HAP-1 (cell line): ENCODE measurements around the gene RNASEL.

Experiments used
- DNase-seq, 2 experiments: peaks; one replicate each; pipeline ENCODE4 v3.0.0-alpha.2; 2016 to 2020; ENCODE audit warnings: low spot score in 2 of 2
- H3K27me3 ChIP-seq: fragments of 250-450 bp; sonication (Bioruptor Pico); 2 replicates; pipeline ENCODE4 v1.5.1; 2020; ENCODE audit warnings: low read depth, mild to moderate bottlenecking, moderate library complexity
- H3K36me3 ChIP-seq: fragments of 250-450 bp; sonication (Bioruptor Pico); replicated peaks from 2 replicates; pipeline ENCODE4 v1.5.1; 2020; ENCODE audit warnings: mild to moderate bottlenecking
- H3K4me1 ChIP-seq: fragments of 250-450 bp; sonication (Bioruptor Pico); 2 replicates; pipeline ENCODE4 v1.5.1; 2020; ENCODE audit warnings: mild to moderate bottlenecking
- H3K4me3 ChIP-seq: fragments of 250-450 bp; sonication (Bioruptor Pico); 2 replicates; pipeline ENCODE4 v1.5.1; 2020; ENCODE audit warnings: mild to moderate bottlenecking, moderate library complexity
- H3K9me3 ChIP-seq: fragments of 250-450 bp; sonication (Bioruptor Pico); 2 replicates; pipeline ENCODE4 v1.5.1; 2020; ENCODE audit warnings: mild to moderate bottlenecking, moderate library complexity
- in situ Hi-C: fragments of 300-500 bp; cut with MboI; formaldehyde crosslinking; loops from 3 replicates; pipeline ENCODE4 v1.14.3; 2020; ENCODE audit warnings: low sequenced_read_pairs, inconsistent platforms, mixed read lengths

Gene RNASEL

GRCh38 chr1:182580736-182581135, 8.3 kb downstream of the RNASEL start:
- Histone ChIP-seq H3K4me3 (no peak overlapping the region), H3K36me3 (no peaks in the 10 kb centered on the region), H3K4me1 (no peaks in the 10 kb centered on the region), H3K9me3 (no peaks in the 10 kb centered on the region), H3K27me3 (no peaks in the 10 kb centered on the region)
- in situ Hi-C loops: no loop called here
- DNase-seq: no peak

- H3K4me3 ChIP-seq: no peak overlapping the region
- in situ Hi-C loops: no loop called here
- no peaks in the 10 kb centered on the region for H3K36me3 ChIP-seq
- H3K9me3 ChIP-seq: no peaks in the 10 kb centered on the region
- H3K4me1 ChIP-seq: no peaks in the 10 kb centered on the region
- DNase-seq: no peak
- H3K27me3 ChIP-seq: no peaks in the 10 kb centered on the region
Measured at GRCh38 chr1:182575540-182576149, 13.4 kb downstream of the RNASEL start.

DNA sequence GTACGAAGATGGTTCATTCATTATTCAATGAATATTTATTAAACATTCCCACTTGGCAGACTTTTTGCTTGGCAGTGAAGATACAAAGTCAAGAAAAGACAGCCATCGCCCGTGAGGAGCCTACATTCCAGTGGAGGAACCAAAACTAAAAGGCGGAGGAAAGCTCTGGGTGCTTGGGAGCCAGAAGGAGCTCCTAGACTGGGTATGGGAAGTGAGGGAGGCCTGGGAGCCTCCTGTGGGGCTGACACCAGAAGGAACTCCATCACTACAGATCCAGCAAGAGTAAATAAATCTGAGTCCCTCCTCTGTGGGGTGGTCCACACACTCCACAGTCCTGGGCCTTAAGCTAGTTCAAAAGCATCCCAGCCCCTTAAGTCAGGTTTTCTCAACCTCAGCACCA, 14.9 kb downstream of the RNASEL start:
- no peaks in the 10 kb centered on the region for H3K27me3 ChIP-seq
- H3K4me1 ChIP-seq: no peaks in the 10 kb centered on the region
- H3K9me3 ChIP-seq: no peaks in the 10 kb centered on the region
- no peak for DNase-seq
- H3K36me3 ChIP-seq: no peaks in the 10 kb centered on the region
- no peak overlapping the region for H3K4me3 ChIP-seq
- in situ Hi-C loops: no loop called here

DNA sequence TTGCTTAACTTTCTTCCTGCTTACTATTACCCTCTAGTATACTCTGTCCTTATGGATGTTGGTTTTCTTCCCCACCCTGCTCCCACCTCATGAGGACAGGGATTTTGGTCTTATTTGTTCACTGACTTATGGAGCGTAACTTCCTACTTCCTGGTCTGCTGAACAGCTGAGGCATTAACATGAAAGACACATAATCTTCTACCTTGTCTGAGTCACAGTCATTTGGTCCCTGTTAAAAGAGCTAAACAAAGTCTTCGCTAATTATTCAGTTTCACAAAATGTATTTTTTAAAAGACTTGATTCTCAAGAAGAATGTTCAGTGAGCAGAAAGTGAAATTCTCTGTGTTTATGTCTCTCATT, 18.5 kb downstream of the RNASEL start:
- Histone ChIP-seq H3K9me3 (no peaks in the 10 kb centered on the region), H3K4me3 (no peak overlapping the region), H3K36me3 (no peaks in the 10 kb centered on the region), H3K27me3 (no peaks in the 10 kb centered on the region), H3K4me1 (no peaks in the 10 kb centered on the region)
- in situ Hi-C loops: no loop called here
- DNase-seq: no peak

DNA sequence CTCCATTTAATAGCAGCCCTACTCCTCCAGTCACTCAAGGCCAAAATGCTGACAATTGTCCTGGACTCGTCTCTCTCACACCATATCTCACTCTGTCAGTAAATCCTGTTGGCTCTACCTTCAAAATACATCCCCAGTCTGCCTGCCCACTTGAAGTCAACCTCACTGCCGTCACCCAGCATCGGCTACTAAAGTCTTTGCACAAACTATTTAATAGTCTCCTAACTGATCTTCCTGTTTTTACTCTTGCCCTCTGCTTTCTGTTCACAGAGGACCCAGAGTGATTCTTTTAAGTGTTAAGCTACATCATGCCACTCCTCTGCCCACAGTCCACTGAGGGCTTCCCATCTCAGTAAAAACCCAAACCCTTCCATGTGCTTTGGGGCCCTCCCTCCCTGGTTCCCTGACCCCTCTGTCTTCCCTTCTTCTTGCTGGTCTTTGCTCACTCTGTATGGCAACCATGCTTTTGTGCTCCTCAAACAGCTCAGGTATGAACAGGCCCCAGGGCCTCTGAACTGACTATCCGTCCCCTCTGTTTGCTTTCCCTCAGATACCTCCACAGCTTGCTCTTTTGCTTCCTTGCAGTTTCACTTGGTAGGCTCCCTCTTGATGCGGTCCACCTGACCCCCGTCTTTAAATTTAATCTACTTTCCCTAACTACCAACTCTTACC, 19.0 kb downstream of the RNASEL start:
- DNase-seq: no peak
- Histone ChIP-seq H3K27me3 (no peaks in the 10 kb centered on the region), H3K4me3 (no peak overlapping the region), H3K9me3 (no peaks in the 10 kb centered on the region), H3K36me3 (no peaks in the 10 kb centered on the region), H3K4me1 (no peaks in the 10 kb centered on the region)
- in situ Hi-C loops: no loop called here

GRCh38 chr1:182568647-182569284, 20.3 kb downstream of the RNASEL start:
- no peaks in the 10 kb centered on the region for H3K9me3 ChIP-seq
- in situ Hi-C loops: no loop called here
- H3K36me3 ChIP-seq: no peaks in the 10 kb centered on the region
- H3K4me3 ChIP-seq: no peak overlapping the region
- no peaks in the 10 kb centered on the region for H3K27me3 ChIP-seq
- no peak for DNase-seq
- no peaks in the 10 kb centered on the region for H3K4me1 ChIP-seq

- H3K9me3 ChIP-seq: no peaks in the 10 kb centered on the region
- H3K4me3 ChIP-seq: no peak overlapping the region
- no peak for DNase-seq
- no peaks in the 10 kb centered on the region for H3K4me1 ChIP-seq
- no peaks in the 10 kb centered on the region for H3K36me3 ChIP-seq
- in situ Hi-C loops: no loop called here
- H3K27me3 ChIP-seq: no peaks in the 10 kb centered on the region
Measured at GRCh38 chr1:182567629-182568028, 21.4 kb downstream of the RNASEL start.

DNA sequence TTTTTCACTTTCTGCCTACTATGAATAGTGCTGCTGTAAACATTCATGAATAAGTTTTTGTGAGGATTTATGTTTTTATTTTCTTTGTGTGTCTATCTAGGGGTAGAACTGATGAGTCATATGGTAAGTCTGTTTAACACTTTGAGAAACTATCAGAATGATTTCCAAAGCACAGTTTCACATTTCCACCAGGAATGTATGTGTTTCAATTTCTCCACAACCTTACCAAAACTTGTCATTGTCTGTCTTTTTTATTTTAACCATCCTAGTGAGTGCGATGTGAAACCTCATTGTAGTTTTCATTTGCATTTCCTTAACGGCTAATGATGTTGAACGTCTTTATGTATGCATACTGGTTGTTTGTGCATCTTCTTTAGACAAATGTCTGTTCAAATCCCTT, 23.5 kb downstream of the RNASEL start:
- Histone ChIP-seq H3K4me3 (no peak overlapping the region), H3K9me3 (no peaks in the 10 kb centered on the region), H3K36me3 (no peaks in the 10 kb centered on the region), H3K4me1 (no peaks in the 10 kb centered on the region), H3K27me3 (no peaks in the 10 kb centered on the region)
- no peak for DNase-seq
- in situ Hi-C loops: no loop called here

DNA sequence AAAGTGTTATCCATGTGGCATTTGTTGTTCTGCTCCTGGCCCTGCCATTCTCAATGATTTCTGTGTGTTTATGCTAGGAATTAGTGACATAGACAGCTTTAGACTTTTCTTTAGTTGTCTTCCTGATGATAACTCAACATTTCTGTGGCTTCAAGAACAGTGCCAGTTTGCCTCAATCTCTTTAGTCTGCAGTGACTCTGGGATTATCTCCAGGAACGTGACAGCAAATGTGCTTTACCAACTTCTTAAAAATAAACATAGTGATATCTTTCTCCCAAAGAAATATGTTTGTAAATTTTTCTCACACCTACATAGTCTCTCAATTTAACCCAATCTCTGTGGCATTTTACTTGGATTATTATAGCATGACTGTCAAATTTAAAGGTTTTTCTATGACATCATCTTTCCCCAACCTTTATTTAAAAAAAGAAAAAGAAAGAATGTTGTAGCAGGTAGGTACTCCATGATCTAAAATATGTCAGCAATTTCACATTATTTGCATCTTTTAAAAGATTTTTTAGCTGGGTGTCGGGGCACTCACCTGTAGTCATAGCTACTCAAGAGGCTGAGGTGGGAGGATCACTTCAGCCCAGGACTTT, 24.6 kb downstream of the RNASEL start:
- in situ Hi-C loops: no loop called here
- Histone ChIP-seq H3K36me3 (no peaks in the 10 kb centered on the region), H3K4me1 (no peaks in the 10 kb centered on the region), H3K9me3 (0 out of 2 replicates have a peak, but pooled peaks cover 2% of the 10 kb centered on the region), H3K4me3 (no peak overlapping the region), H3K27me3 (no peaks in the 10 kb centered on the region)
- no peak for DNase-seq

GRCh38 chr1:182563095-182563494, 26.0 kb downstream of the RNASEL start:
- Histone ChIP-seq H3K36me3 (no peaks in the 10 kb centered on the region), H3K4me1 (no peaks in the 10 kb centered on the region), H3K27me3 (no peaks in the 10 kb centered on the region; the same call in 1 of the 2 replicates), H3K9me3 (0 out of 2 replicates have a peak, but pooled peaks cover 2% of the 10 kb centered on the region), H3K4me3 (no peak overlapping the region)
- in situ Hi-C loops: no loop called here
- DNase-seq: no peak

GRCh38 chr1:182561456-182561855, 27.6 kb downstream of the RNASEL start:
- Histone ChIP-seq H3K4me1 (no peaks in the 10 kb centered on the region), H3K27me3 (no peaks in the 10 kb centered on the region; the same call in 1 of the 2 replicates), H3K9me3 (0 out of 2 replicates have a peak, but pooled peaks cover 2% of the 10 kb centered on the region), H3K36me3 (no peaks in the 10 kb centered on the region), H3K4me3 (no peak overlapping the region)
- DNase-seq: no peak
- in situ Hi-C loops: no loop called here

DNA sequence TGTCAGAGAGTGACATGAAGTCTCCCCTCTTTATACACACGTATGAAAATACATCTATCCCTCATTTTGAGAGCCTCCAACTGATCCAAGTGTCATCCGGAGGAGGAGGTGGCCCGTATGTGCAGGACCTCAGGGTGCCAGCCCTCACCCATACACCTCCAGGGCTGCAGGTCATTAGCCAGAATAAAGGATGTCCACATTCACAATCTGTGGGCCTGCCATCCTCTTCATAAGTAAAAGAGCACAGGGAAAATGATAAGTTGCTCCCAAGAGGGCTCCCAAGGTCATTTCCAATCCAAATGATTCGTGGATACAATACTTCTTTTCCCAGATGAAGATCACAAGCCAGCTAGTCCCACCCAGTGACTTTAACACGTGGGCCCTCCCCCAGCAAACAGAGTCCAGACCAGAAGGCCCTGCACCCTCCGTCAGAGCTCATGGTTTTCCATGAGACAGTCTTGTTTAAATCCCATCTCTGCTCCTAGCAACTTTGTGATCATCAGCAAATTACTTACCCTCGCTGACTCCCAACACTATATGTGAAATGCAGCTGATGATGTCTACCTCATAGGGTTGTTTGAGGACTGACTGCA, 28.6 kb downstream of the RNASEL start:
- no peak for DNase-seq
- Histone ChIP-seq H3K4me1 (no peaks in the 10 kb centered on the region), H3K36me3 (no peaks in the 10 kb centered on the region), H3K9me3 (0 out of 2 replicates have a peak, but pooled peaks cover 2% of the 10 kb centered on the region), H3K4me3 (no peak overlapping the region), H3K27me3 (no peaks in the 10 kb centered on the region; the same call in 1 of the 2 replicates)
- in situ Hi-C loops: no loop called here

- no peak overlapping the region for H3K4me3 ChIP-seq
- 0 out of 2 replicates have a peak, but pooled peaks cover 2% of the 10 kb centered on the region for H3K9me3 ChIP-seq
- no peaks in the 10 kb centered on the region; the same call in 1 of the 2 replicates for H3K27me3 ChIP-seq
- DNase-seq: no peak
- no peaks in the 10 kb centered on the region for H3K36me3 ChIP-seq
- in situ Hi-C loops: no loop called here
- no peaks in the 10 kb centered on the region for H3K4me1 ChIP-seq
Measured at GRCh38 chr1:182556279-182556678, 32.8 kb downstream of the RNASEL start.
